Pancreas (tissue), 10 donors: ENCODE results near the gene POMT1. TPM values are rescaled to one million over a fixed set of nuclear protein-coding genes. Genes with fewer than 3 reads are reported as not detected.
"Not testable (repeated sequence)": the region's sequence is repeated elsewhere in the genome, so short reads cannot be mapped to it uniquely, and the experiment has no call there.

Source experiments
- ATAC-seq, 4 donors: fragments of 200-7000 bp; cut with Tn5 transposase; one replicate each; pipeline versions ENCODE4 v1.8.0 to v1.9.1; 2020; ENCODE audit warnings: mild to moderate bottlenecking in 4 of 4, moderate library complexity in 4 of 4
- DNase-seq, 6 donors: peaks; one replicate each; pipeline ENCODE4 v3.0.0-alpha.2; 2020
- FAIRE-seq: peaks from 2 replicates; lab custom pipeline; 2012; peaks lifted over from hg19 to GRCh38; lab: Jason Lieb, UNC
- H3K27ac ChIP-seq, 4 donors: fragments of 200-600 bp; sonication (generic); 1 replicate in 3 of 4; 2 replicates in 1 of 4; pipeline versions ENCODE4 v1.5.0 to v1.8.0; 2020
- H3K27me3 ChIP-seq, 4 donors: fragments of 200-600 bp; one replicate each; pipeline ENCODE4 v1.8.0; 2021
- H3K36me3 ChIP-seq, 3 donors: fragments of 200-600 bp; sonication (generic) in 1 of 3; one replicate each; pipeline versions ENCODE4 v1.5.0 to v1.8.0; 2020 to 2021
- H3K4me1 ChIP-seq, 3 donors: fragments of 200-600 bp; one replicate each; pipeline ENCODE4 v1.8.0; 2021
- H3K4me3 ChIP-seq, 4 donors: fragments of 200-600 bp; sonication (generic) in 2 of 4; one replicate each; pipeline versions ENCODE4 v1.5.0 to v1.8.0; 2020 to 2021
- H3K9me3 ChIP-seq, 4 donors: fragments of 200-600 bp; one replicate each; pipeline ENCODE4 v1.8.0; 2021
- CTCF ChIP-seq, 4 donors: fragments of 200-600 bp; sonication (generic) in 3 of 4; IDR thresholded peaks; one replicate each; pipeline versions ENCODE4 v1.5.0 to v1.8.0; 2021; ENCODE audit warnings: antibody characterized with exemption in 4 of 4
- WGBS, 2 donors: extraction: QIAGEN DNeasy Blood & Tissue Kit; methylation state at CpG; one replicate each; pipeline ENCODE4 v1.1.7; 2013; 5-methylcytosine and 5-hydroxymethylcytosine counted together
- intact Hi-C, 3 donors: fragments of 100-400 bp; cut with DNase I; formaldehyde crosslinking; loops; one replicate each; pipeline versions ENCODE4 v1.11.1 to v1.14.2; 2022
- polyA plus RNA-seq, 2 donors: library from polyadenylated mRNA; stranded (reverse); fragments of 200-250 nt; gene quantifications; one replicate each; pipeline ENCODE4 v1.2.3, GENCODE V29; 2013
- total RNA-seq, 6 donors: library from RNA; stranded (reverse); fragmentation: NEBNext Ultra II Directional in 4 of 6; extraction: Animal tissue kit (Norgen Biotek cat#: 25700) in 4 of 6; gene quantifications; one replicate each; pipeline versions ENCODE4 v1.2.1 to v1.2.4, GENCODE V29; 2021 to 2023
- donor health status: healthy with polysubstance abuse.
- donor health status: DM: no; HTN: no; CAD: no; lungs with moderate emphysema.
- donor health status: DM: no; HTN: no; CAD: no.
- donor health status: control.
- donor health status: control.
- donor health status: Bipolar disorder and iron deficiency.
- donor health status: DM: yes; HTN: yes; CAD: no.
- donor health status: DM: no; HTN: no; CAD: no.
- donor health status: DM: no; HTN: no; CAD: no.
- donor health status: DM: yes; HTN: yes; CAD: no.

POMT1 gene
- total and polyA plus RNA-seq, 8 donors: 11.3 to 66.5 (median 16.5) TPM

GRCh38 chr9:131543141-131543540 lies 40.4 kb downstream of the POMT1 start:
- ATAC-seq: no peak
- Histone ChIP-seq H3K9me3 (no peaks in the 10 kb centered on the region), H3K36me3 (no peaks in the 10 kb centered on the region), H3K4me3 (no peak overlapping the region), H3K4me1 (peaks cover 0 to 5% (median 4%) of the 10 kb centered on the region in 3 donors), H3K27ac (no peak overlapping the region), H3K27me3 (no peaks in the 10 kb centered on the region)
- FAIRE-seq: no peak
- no peak for TF ChIP-seq CTCF (IDR thresholded peaks at IDR 0.05)
- WGBS, 2 donors: 95 to 97% methylated on average over 6 of the region's 6 CpGs
- DNase-seq: no peak
- intact Hi-C loops: no loop called here

- intact Hi-C loops: no loop called here
- no peak for TF ChIP-seq CTCF (IDR thresholded peaks at IDR 0.05)
- ATAC-seq (peak; percentile 95 to 98 (median 96)), DNase-seq (peak; percentile 94 to 99 (median 96)), FAIRE-seq (no peak)
- Histone ChIP-seq H3K27ac (peak within 1 kb of the TSS; percentile 42 to 65 (median 52)), H3K9me3 (no peaks in the 10 kb centered on the region), H3K4me1 (peaks cover 0 to 5% (median 4%) of the 10 kb centered on the region in 3 donors), H3K4me3 (peak within 1 kb of the TSS; percentile 28 to 55 (median 42)), H3K36me3 (no peaks in the 10 kb centered on the region), H3K27me3 (no peaks in the 10 kb centered on the region)
- WGBS, 2 donors: 6 to 8% methylated on average over 49 to 50 of the region's 50 CpGs
These were observed 42.5 kb downstream of the POMT1 start, which contains the start of gene PRRT1B for GRCh38 chr9:131545003-131545785. Gene PRRT1B (plus strand): TSS chr9:131545523. CDS start chr9:131545616, 93 bp downstream.

- H3K27me3 ChIP-seq: no peaks in the 10 kb centered on the region
- H3K9me3 ChIP-seq: no peaks in the 10 kb centered on the region
- intact Hi-C loops: no loop called here
- H3K27ac ChIP-seq: no peak overlapping the region
- ATAC-seq (peak; percentile 37 to 61 (median 47)), FAIRE-seq (no peak), DNase-seq (peak in 3 of 6 donors; percentile 18 to 73 (median 61))
- WGBS, 2 donors: 1 to 3% methylated on average over 20 to 30 of the region's 30 CpGs
- no peak for TF ChIP-seq CTCF (IDR thresholded peaks at IDR 0.05)
- H3K4me3 ChIP-seq: peak overlapping the region; percentile 28 to 55 (median 42)
- peaks cover 0 to 5% (median 4%) of the 10 kb centered on the region in 3 donors for H3K4me1 ChIP-seq
- no peaks in the 10 kb centered on the region for H3K36me3 ChIP-seq
These were observed 43.1 kb downstream of the POMT1 start for GRCh38 chr9:131545786-131546335.

GRCh38 chr9:131546336-131547084 lies 43.8 kb downstream of the POMT1 start:
- ATAC-seq (peak in 3 of 4 donors; percentile 24 to 38 (median 25)), DNase-seq (peak in 3 of 6 donors; percentile 40 to 84 (median 65)), FAIRE-seq (no peak)
- Histone ChIP-seq H3K27me3 (no peaks in the 10 kb centered on the region), H3K27ac (no peak overlapping the region), H3K4me3 (peak overlapping the region; percentile 28 to 55 (median 42)), H3K36me3 (no peaks in the 10 kb centered on the region), H3K4me1 (peaks cover 0 to 5% (median 4%) of the 10 kb centered on the region in 3 donors), H3K9me3 (no peaks in the 10 kb centered on the region)
- 2 to 4% methylated on average over 35 to 49 of the region's 49 CpGs for WGBS, 2 donors
- TF ChIP-seq CTCF (IDR thresholded peaks at IDR 0.05): no peak
- intact Hi-C loops: no loop called here

GRCh38 chr9:131549186-131549585 lies 46.5 kb downstream of the POMT1 start:
- H3K4me1 ChIP-seq, DNase-seq, intact Hi-C loops, FAIRE-seq, H3K36me3 ChIP-seq, H3K27me3 ChIP-seq, H3K27ac ChIP-seq, ATAC-seq, H3K4me3 ChIP-seq, H3K9me3 ChIP-seq: not testable (repeated sequence)
- WGBS, 2 donors: 94 to 95% methylated on average over 10 of the region's 10 CpGs

- H3K4me1 ChIP-seq, DNase-seq, FAIRE-seq, ATAC-seq, intact Hi-C loops, H3K27me3 ChIP-seq, H3K4me3 ChIP-seq, H3K9me3 ChIP-seq, H3K36me3 ChIP-seq, H3K27ac ChIP-seq: not testable (repeated sequence)
- 87 to 90% methylated on average over 8 of the region's 8 CpGs for WGBS, 2 donors
These were observed 47.7 kb downstream of the POMT1 start for GRCh38 chr9:131550465-131550864.
